ENCODE data around the gene TMEM203.

The TMEM203 gene

GRCh38 chr9:137181680-137182079 lies 23.8 kb downstream of the TMEM203 start:
- H3K4me3 ChIP-seq (replicated peaks; ENCODE audit: low read depth, low read length), result no peak overlapping the region
- TF ChIP-seq CTCF (IDR thresholded peaks at IDR 0.05; ENCODE audit: low read depth, low read length, missing control alignments), result no peak
- no peak for DNase-seq (ENCODE audit: extremely low read depth, low read depth)

GRCh38 chr9:137180491-137180890 lies 25.0 kb downstream of the TMEM203 start:
- no peak for DNase-seq (ENCODE audit: extremely low read depth, low read depth)
- no peak for TF ChIP-seq CTCF (IDR thresholded peaks at IDR 0.05; ENCODE audit: low read depth, low read length, missing control alignments)

GRCh38 chr9:137179761-137180160 lies 25.7 kb downstream of the TMEM203 start:
- TF ChIP-seq CTCF (IDR thresholded peaks at IDR 0.05; ENCODE audit: low read depth, low read length, missing control alignments), result no peak
- H3K4me3 ChIP-seq (replicated peaks; ENCODE audit: low read depth, low read length), result no peak overlapping the region
- no peak for DNase-seq (ENCODE audit: extremely low read depth, low read depth)

More at GRCh38 chr9:137180491-137180890, 25.0 kb downstream of the TMEM203 start:
- H3K4me3 ChIP-seq (replicated peaks; ENCODE audit: low read depth, low read length), result no peak overlapping the region

- H3K4me3 ChIP-seq (replicated peaks; ENCODE audit: low read depth, low read length), result no peak overlapping the region
- DNase-seq (ENCODE audit: extremely low read depth, low read depth), result no peak
- TF ChIP-seq CTCF (IDR thresholded peaks at IDR 0.05; ENCODE audit: low read depth, low read length, missing control alignments), result no peak
These were observed 26.4 kb downstream of the TMEM203 start for GRCh38 chr9:137178939-137179630.

- no peak for TF ChIP-seq CTCF (IDR thresholded peaks at IDR 0.05; ENCODE audit: low read depth, low read length, missing control alignments)
- H3K4me3 ChIP-seq (replicated peaks; ENCODE audit: low read depth, low read length), result no peak overlapping the region
- DNase-seq (ENCODE audit: extremely low read depth, low read depth), result no peak
These were observed 27.1 kb downstream of the TMEM203 start for GRCh38 chr9:137178201-137178938.

- H3K4me3 ChIP-seq (replicated peaks; ENCODE audit: low read depth, low read length), result no peak overlapping the region
- no peak for DNase-seq (ENCODE audit: extremely low read depth, low read depth)
- peak; percentile 62 for TF ChIP-seq CTCF (IDR thresholded peaks at IDR 0.05; ENCODE audit: low read depth, low read length, missing control alignments)
These were observed 28.9 kb downstream of the TMEM203 start for GRCh38 chr9:137176302-137177182.
